ENCODE data around the gene FAM184A.

FAM184A gene

DNA sequence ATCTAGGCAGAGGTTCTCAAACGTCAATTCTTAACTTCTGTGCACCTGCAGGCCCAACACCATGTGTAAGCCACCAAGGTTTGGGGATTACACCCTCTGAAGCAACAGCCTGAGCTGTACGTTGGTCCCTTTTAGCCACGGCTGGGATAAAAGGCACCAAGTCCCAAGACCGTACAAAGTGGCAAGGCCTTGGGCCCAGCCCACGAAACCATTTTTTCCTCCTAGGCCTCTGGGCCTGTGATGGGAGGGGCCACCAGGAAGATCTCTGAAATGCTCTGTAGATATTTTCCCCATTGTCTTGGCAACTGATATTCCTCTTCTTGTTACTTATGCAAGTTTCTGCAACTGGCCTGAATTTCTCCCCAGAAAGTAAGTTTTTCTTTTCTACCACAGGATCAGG is 4.5 kb upstream of the FAM184A start:
- peaks cover 3% of the 10 kb centered on the region for H3K4me1 ChIP-seq (ENCODE audit: control insufficient read depth, insufficient read depth, low read length)
- H3K27me3 ChIP-seq (ENCODE audit: control insufficient read depth, insufficient read depth, low read length): peaks cover 2% of the 10 kb centered on the region
- H3K27ac ChIP-seq (ENCODE audit: low read depth, low read length): no peak overlapping the region
- H3K36me3 ChIP-seq (ENCODE audit: control insufficient read depth, insufficient read depth, low read length): no peaks in the 10 kb centered on the region
- H3K9ac ChIP-seq (ENCODE audit: low read length): no peak overlapping the region
- no peak overlapping the region for H3K4me3 ChIP-seq (ENCODE audit: low read length)

DNA sequence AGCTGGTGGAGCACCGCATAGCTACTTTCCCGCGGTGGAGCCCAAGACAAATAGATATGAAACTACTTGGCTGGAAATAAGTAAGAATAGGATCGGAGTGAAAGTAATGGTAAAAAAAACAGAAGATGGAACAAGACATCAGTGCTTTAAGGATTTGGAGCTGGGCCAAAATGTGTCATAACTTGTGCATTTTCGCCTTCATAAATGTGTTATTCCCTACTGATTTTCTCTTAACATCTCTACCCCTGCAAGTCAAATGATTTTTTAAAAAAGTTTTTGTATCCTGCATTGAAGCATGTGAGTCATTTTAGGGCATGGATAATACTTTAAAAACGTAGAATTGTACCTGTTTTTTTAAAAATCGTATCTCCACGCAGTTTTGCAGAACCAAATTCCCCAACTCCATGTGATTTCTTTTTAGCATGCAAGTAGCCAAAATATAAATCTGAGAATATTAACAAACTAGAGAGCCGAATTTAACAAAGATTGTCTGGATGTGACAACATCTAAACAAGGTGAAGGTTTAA is 882 bp upstream of the FAM184A start:
- Histone ChIP-seq H3K27me3 (ENCODE audit: control insufficient read depth, insufficient read depth, low read length) (peaks cover 2% of the 10 kb centered on the region), H3K4me1 (ENCODE audit: control insufficient read depth, insufficient read depth, low read length) (peaks cover 3% of the 10 kb centered on the region), H3K9ac (ENCODE audit: low read length) (peak overlapping the region; percentile 76), H3K27ac (ENCODE audit: low read depth, low read length) (peak overlapping the region; percentile 76), H3K36me3 (ENCODE audit: control insufficient read depth, insufficient read depth, low read length) (no peaks in the 10 kb centered on the region), H3K4me3 (ENCODE audit: low read length) (peak overlapping the region; percentile 94)

DNA sequence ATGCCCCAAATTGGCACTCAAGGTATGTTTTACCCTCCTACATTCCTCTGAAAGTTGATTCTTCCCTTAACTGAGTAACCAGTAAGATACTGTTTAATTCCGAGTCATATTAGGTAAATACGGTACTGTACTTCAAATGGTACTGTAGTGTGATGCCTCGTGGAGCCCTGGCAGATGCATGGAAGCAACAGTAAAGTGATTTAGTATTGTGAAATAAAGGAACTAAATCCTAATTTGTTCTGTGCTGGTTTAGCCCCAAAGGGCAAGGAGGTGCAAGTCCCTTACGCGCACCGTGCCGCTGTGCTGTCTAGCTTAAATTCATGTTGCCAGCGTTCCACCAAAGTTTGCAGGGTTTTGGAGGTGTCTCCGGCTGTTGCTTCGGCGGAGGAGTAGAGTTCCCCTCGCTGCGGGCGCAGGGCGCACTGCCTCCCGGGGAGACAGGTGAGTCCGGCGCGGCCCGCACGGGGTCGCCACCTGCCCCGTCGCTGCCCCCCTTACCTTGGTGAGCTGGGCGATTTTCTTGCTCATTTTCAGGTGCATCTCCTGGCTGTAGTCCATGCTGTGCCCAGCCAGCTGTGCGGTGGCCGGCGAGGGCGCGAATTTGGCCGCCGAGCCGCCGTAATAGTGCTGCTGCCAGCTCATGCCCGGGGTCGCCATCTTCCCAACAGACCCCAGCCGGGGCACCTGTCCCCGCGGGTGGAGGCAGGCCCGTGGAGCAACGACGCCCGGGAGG is 655 bp downstream of the FAM184A start:
- Histone ChIP-seq H3K9ac (ENCODE audit: low read length) (no peak overlapping the region), H3K36me3 (ENCODE audit: control insufficient read depth, insufficient read depth, low read length) (no peaks in the 10 kb centered on the region), H3K27me3 (ENCODE audit: control insufficient read depth, insufficient read depth, low read length) (peaks cover 2% of the 10 kb centered on the region), H3K4me1 (ENCODE audit: control insufficient read depth, insufficient read depth, low read length) (peaks cover 3% of the 10 kb centered on the region), H3K4me3 (ENCODE audit: low read length) (peak overlapping the region; percentile 94), H3K27ac (ENCODE audit: low read depth, low read length) (peak overlapping the region; percentile 76)

DNA sequence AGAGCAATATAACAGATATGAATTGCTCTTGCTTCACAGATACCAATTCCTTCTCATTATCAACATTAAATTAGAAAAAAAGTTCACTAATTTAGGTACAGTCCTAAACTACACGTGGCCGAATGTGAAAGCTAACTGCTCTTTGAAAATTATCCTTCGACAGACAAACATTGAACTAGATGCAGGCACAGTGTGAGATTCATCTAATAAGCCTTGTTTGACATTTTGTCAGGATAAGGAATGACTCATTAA is 1.1 kb downstream of the FAM184A start:
- H3K4me1 ChIP-seq (ENCODE audit: control insufficient read depth, insufficient read depth, low read length): peaks cover 3% of the 10 kb centered on the region
- H3K27ac ChIP-seq (ENCODE audit: low read depth, low read length): peak overlapping the region; percentile 76
- H3K27me3 ChIP-seq (ENCODE audit: control insufficient read depth, insufficient read depth, low read length): peaks cover 2% of the 10 kb centered on the region
- H3K36me3 ChIP-seq (ENCODE audit: control insufficient read depth, insufficient read depth, low read length): no peaks in the 10 kb centered on the region
- H3K9ac ChIP-seq (ENCODE audit: low read length): no peak overlapping the region
- H3K4me3 ChIP-seq (ENCODE audit: low read length): peak overlapping the region; percentile 94

DNA sequence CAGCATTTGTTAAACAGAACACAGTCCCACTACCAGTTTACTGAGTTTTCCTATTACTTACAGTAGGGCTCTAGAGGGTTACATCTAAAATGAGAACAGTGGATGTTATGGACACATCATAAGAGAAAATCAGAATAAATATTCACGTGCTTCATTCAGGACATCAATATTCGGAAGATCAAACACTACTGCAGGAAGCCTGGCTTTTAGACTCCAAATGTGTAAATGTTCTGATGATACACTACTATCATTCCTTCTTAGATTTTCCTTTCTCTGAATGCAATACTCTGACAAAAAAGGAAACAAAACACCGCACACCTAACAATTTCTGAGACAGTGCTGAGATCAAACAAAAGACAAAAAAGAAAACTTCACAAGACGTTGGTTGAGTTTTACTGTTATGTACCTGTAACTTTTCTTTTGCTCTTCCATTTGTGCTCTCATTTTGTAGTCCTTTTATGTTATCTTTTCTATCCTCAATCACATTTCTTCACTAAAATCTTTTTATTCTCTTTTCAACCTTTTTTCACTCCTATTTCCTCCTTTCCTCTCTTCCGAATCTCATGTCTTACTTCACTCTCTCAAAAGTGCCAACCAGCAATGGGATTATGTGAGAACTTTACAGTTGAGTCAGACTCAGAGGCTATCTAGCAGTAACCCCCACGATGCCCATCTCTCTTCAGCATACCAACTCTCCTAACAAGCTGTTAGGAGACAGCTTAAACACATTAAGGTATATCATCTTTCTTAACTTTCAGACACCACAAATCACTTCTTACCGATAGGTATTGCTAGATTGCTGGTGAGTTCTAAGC is 1.7 kb downstream of the FAM184A start:
- Histone ChIP-seq H3K27me3 (ENCODE audit: control insufficient read depth, insufficient read depth, low read length) (peaks cover 2% of the 10 kb centered on the region), H3K4me1 (ENCODE audit: control insufficient read depth, insufficient read depth, low read length) (peaks cover 3% of the 10 kb centered on the region), H3K9ac (ENCODE audit: low read length) (no peak overlapping the region), H3K27ac (ENCODE audit: low read depth, low read length) (no peak overlapping the region), H3K4me3 (ENCODE audit: low read length) (peak overlapping the region; percentile 94), H3K36me3 (ENCODE audit: control insufficient read depth, insufficient read depth, low read length) (no peaks in the 10 kb centered on the region)

DNA sequence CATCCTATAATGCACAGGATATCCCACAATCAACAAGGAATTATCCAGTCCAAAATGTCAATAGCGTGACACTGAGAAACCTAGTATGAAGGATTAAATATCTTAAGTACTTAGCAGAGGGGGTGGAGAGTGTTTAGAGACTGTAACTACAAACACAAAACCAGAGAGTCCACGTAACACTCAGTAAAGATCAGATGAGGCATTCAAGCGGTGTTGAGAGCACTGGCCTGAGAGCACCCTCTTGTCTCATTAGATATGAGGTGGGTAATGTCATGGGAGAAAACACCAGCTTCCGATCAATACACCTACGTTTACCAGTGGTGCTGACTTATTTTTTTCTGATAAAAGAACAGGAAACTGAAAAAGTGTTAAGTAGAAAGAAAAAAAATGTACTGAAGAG is 2.3 kb downstream of the FAM184A start:
- no peak overlapping the region for H3K4me3 ChIP-seq (ENCODE audit: low read length)
- no peaks in the 10 kb centered on the region for H3K36me3 ChIP-seq (ENCODE audit: control insufficient read depth, insufficient read depth, low read length)
- no peak overlapping the region for H3K9ac ChIP-seq (ENCODE audit: low read length)
- no peak overlapping the region for H3K27ac ChIP-seq (ENCODE audit: low read depth, low read length)
- H3K4me1 ChIP-seq (ENCODE audit: control insufficient read depth, insufficient read depth, low read length): peaks cover 3% of the 10 kb centered on the region
- H3K27me3 ChIP-seq (ENCODE audit: control insufficient read depth, insufficient read depth, low read length): peaks cover under 1% of the 10 kb centered on the region

DNA sequence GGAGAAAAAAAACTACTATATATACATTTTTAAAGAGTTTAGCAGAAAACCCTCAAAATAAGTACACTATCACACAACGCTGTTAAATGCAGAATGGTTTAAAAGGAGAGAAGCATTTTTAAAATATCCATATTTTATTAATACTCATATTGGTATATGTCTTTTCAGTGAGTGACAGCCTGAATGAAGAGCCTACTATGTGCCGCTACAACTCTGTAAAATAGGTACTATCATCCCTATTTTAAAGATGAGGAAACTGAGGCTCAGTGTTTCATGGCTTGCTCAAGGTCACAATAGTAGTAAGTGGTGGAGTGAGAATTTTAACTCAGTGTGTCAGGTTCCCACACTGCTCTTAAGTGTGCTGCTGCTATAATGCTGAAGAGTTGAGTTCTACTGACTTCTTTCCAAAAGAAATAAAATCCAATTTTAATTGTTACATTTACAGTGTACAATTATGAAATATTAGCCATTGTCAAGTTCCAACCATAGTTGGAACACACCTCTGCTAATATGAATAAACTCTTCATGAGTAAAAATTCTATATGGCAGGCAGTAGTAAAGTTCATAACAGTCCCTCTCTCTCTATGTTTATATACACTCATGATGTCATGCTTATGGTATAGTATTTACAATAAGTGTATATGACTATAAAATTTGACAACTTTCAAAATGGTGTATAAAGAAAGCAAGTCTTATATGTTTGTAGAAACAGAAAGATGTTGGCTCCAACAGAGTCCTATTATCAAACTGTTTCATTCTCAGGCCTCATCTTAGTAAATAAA is 3.1 kb downstream of the FAM184A start:
- Histone ChIP-seq H3K4me3 (ENCODE audit: low read length) (no peak overlapping the region), H3K9ac (ENCODE audit: low read length) (no peak overlapping the region), H3K27ac (ENCODE audit: low read depth, low read length) (no peak overlapping the region), H3K27me3 (ENCODE audit: control insufficient read depth, insufficient read depth, low read length) (no peaks in the 10 kb centered on the region), H3K4me1 (ENCODE audit: control insufficient read depth, insufficient read depth, low read length) (peaks cover 3% of the 10 kb centered on the region), H3K36me3 (ENCODE audit: control insufficient read depth, insufficient read depth, low read length) (no peaks in the 10 kb centered on the region)

DNA sequence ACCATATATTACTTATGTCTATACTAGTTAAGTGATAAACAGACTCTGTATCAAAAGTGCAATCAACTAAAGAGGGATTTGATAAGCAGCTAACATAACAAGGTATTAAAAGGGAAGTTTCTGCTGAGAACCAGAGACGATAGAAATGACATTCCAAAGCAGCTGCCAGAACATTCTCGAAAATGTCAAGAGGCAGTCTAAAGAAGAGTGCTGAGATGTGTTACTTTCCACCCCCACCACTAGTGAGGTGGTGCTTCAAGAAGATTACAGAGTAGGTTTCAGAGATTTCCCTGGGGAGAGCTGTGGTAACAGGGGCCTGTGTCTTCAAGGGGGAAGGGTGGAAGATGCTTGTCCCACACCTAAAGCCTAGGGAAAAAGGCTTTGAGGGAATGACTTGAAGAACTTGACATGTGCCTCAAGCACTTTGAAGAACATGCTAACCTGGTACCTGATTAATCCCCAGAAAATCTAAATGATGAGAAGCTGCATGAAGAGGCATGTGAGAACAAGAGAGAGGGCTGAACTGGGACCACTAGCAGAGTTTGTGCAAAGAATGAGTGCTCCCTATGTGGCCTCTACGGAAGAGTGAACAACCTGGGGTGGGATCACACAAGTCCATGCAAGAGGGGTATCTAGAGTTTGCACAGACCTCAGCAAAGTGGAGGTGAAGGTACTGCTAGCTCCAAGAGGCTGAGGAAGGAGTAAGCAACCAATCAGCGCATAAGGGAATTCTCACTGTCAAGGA is 5.0 kb downstream of the FAM184A start:
- Histone ChIP-seq H3K36me3 (ENCODE audit: control insufficient read depth, insufficient read depth, low read length) (no peaks in the 10 kb centered on the region), H3K27ac (ENCODE audit: low read depth, low read length) (no peak overlapping the region), H3K4me1 (ENCODE audit: control insufficient read depth, insufficient read depth, low read length) (no peaks in the 10 kb centered on the region), H3K27me3 (ENCODE audit: control insufficient read depth, insufficient read depth, low read length) (no peaks in the 10 kb centered on the region), H3K4me3 (ENCODE audit: low read length) (no peak overlapping the region), H3K9ac (ENCODE audit: low read length) (no peak overlapping the region)

DNA sequence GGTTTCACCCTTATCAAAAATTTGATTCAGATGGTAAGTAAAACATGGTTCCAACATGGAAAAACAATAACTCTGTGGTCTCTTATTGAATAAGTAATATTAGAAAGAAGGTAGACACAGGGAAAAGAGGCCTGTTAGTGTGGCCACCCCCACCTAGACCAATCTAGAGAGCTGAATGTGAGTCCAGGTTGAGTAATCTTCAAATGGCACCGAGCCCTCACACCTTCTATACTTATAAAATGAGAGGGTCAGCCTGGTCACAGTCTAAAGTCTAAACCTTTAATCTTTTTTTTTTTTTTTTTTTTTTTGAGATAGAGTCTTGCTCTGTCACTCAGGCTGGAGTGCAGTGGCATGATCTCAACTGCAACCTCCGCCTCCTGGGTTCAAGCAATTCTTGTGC is 6.9 kb downstream of the FAM184A start:
- H3K4me1 ChIP-seq (ENCODE audit: control insufficient read depth, insufficient read depth, low read length): no peaks in the 10 kb centered on the region
- no peak overlapping the region for H3K9ac ChIP-seq (ENCODE audit: low read length)
- H3K27ac ChIP-seq (ENCODE audit: low read depth, low read length): no peak overlapping the region
- H3K27me3 ChIP-seq (ENCODE audit: control insufficient read depth, insufficient read depth, low read length): no peaks in the 10 kb centered on the region
- H3K4me3 ChIP-seq (ENCODE audit: low read length): no peak overlapping the region
- H3K36me3 ChIP-seq (ENCODE audit: control insufficient read depth, insufficient read depth, low read length): no peaks in the 10 kb centered on the region

DNA sequence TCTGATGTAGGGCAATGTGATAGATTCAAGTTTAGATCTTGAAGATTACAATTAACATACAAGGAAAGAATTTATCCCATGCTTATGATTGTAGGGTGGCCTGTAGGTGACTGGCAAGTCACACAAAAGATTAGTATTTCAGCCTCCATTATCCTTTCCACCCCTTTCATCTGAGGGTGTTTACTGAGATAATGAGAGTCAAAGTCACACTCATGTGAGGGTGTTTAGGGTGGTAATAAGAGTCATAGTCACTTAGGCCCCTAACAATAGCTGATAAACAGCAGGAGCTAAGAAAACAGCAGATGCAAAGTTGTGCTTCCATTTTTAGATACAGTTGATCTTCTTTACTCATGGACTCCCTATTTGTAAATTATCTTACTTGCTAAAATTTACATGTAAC is 11.4 kb downstream of the FAM184A start:
- no peak overlapping the region for H3K9ac ChIP-seq (ENCODE audit: low read length)
- H3K4me1 ChIP-seq (ENCODE audit: control insufficient read depth, insufficient read depth, low read length): no peaks in the 10 kb centered on the region
- no peak overlapping the region for H3K4me3 ChIP-seq (ENCODE audit: low read length)
- no peaks in the 10 kb centered on the region for H3K36me3 ChIP-seq (ENCODE audit: control insufficient read depth, insufficient read depth, low read length)
- no peaks in the 10 kb centered on the region for H3K27me3 ChIP-seq (ENCODE audit: control insufficient read depth, insufficient read depth, low read length)
- no peak overlapping the region for H3K27ac ChIP-seq (ENCODE audit: low read depth, low read length)

DNA sequence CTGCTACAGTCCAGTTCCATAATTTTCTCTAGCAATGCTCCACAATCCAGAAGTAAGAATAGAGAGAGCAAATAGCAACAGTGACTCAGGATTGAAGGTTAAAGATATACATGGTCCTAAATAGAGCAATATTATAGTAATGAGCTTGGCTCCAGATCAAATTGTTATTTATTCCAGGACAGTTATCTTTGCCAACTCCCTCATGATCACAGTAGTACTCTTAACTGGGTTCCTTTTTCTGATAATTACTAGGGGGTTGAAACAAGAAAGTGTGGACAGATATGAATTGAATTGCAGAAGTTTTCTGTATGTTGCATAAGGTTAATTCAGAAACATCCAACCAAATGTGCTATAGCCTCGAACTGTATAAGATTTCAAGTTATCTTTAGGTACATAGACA is 11.9 kb downstream of the FAM184A start:
- Histone ChIP-seq H3K27me3 (ENCODE audit: control insufficient read depth, insufficient read depth, low read length) (no peaks in the 10 kb centered on the region), H3K36me3 (ENCODE audit: control insufficient read depth, insufficient read depth, low read length) (no peaks in the 10 kb centered on the region), H3K27ac (ENCODE audit: low read depth, low read length) (no peak overlapping the region), H3K9ac (ENCODE audit: low read length) (no peak overlapping the region), H3K4me1 (ENCODE audit: control insufficient read depth, insufficient read depth, low read length) (no peaks in the 10 kb centered on the region), H3K4me3 (ENCODE audit: low read length) (no peak overlapping the region)

DNA sequence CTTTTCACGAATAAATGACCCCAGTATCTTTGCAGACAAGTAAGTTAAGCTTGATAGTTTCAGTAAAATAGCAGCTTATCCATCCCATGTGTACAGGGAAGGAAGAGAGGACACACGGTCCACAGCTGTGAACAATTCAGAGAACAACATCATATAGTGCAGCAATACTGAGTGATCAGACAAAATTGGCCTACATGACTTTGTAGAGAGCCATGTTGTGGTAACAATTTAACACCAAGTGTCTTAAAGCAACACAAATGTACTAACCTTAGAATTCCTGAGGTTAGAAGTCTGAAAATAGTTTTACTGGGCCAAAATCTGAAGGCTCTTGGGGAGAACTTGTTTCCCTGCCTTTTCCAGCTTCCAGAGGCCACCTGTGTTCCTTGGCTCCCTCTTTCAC is 12.5 kb downstream of the FAM184A start:
- Histone ChIP-seq H3K9ac (ENCODE audit: low read length) (no peak overlapping the region), H3K36me3 (ENCODE audit: control insufficient read depth, insufficient read depth, low read length) (no peaks in the 10 kb centered on the region), H3K4me3 (ENCODE audit: low read length) (no peak overlapping the region), H3K27ac (ENCODE audit: low read depth, low read length) (no peak overlapping the region), H3K4me1 (ENCODE audit: control insufficient read depth, insufficient read depth, low read length) (no peaks in the 10 kb centered on the region), H3K27me3 (ENCODE audit: control insufficient read depth, insufficient read depth, low read length) (no peaks in the 10 kb centered on the region)

Data from rectal smooth muscle tissue (tissue), 1 donor.